GM12878 (cell line): Measurements from ENCODE around the gene SPAG6.

Source experiments
- CHD2 ChIP-seq: IDR thresholded peaks from 2 replicates; pipeline ENCODE4 v1.6.1; 2011; ENCODE audit warnings: low read depth, low read length, improper control_type of control experiment, borderline replicate concordance
- EP300 ChIP-seq, 2 experiments: fragments of 150-350 bp in 1 of 2; IDR thresholded peaks; 2 replicates each; pipeline ENCODE4 v1.6.1; 2011 to 2012; ENCODE audit warnings: low read depth in 2 of 2, low read length in 2 of 2, borderline replicate concordance in 1 of 2, improper control_type of control experiment in 1 of 2, inconsistent platforms in 1 of 2; ENCODE audit not compliant: control insufficient read depth in 1 of 2
- EZH2 ChIP-seq: IDR thresholded peaks from 2 replicates; pipeline ENCODE4 v1.6.1; 2012; ENCODE audit warnings: low read depth, mild to moderate bottlenecking, control low read depth, inconsistent platforms, low read length, borderline replicate concordance; ENCODE audit not compliant: control insufficient read depth
- MXI1 ChIP-seq: fragments of 150-350 bp; IDR thresholded peaks from 2 replicates; pipeline ENCODE4 v1.6.1; 2011; ENCODE audit warnings: low read depth, mild to moderate bottlenecking, inconsistent platforms, low read length, improper control_type of control experiment
- SMC3 ChIP-seq: IDR thresholded peaks from 2 replicates; pipeline ENCODE4 v1.6.1; 2011; ENCODE audit warnings: low read length, improper control_type of control experiment, borderline replicate concordance
- SREBF2 ChIP-seq: IDR thresholded peaks from 2 replicates; pipeline ENCODE4 v1.6.1; 2012; ENCODE audit warnings: mild to moderate bottlenecking, low read length
- USF1 ChIP-seq: IDR thresholded peaks from 2 replicates; pipeline ENCODE4 v1.6.1; 2011; ENCODE audit warnings: borderline replicate concordance, low read depth, mild to moderate bottlenecking, moderate library complexity, mixed read lengths, low read length; ENCODE audit not compliant: insufficient read depth; ENCODE audit errors: extremely low read length
- YY1 ChIP-seq: IDR thresholded peaks from 2 replicates; pipeline ENCODE4 v1.6.1; 2011; ENCODE audit warnings: low read depth, mild to moderate bottlenecking, low read length
- ZNF207 ChIP-seq: fragments of 450-650 bp; IDR thresholded peaks from 2 replicates; pipeline ENCODE4 v1.6.1; 2014; ENCODE audit warnings: antibody characterized with exemption, mild to moderate bottlenecking, borderline replicate concordance

DNA sequence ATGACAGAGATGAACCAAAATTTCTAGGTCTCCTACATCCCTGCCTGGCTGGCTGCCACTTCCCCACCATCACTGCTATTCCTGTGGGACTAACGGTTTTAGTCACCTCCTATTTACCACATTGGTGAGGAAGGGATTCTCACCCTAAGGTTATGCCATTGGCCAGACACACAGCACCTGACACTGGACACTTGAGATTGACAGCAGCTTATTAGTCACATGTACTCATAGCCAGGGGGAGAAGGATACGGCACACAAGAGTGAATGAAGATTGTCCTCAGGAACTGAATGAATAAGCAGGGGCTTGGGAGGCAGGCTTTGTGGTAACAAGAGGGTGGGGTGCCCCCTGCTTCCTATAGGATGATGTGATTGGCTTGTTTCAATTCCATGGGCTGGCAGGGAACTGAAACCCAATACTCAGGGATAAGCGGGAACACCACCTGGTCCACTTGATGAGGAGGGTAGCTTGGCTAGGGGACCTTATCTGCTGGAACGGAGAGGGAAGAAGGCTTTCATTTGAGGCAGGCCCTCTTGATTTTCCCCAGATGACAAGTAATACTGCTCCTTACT is 99.0 kb downstream of the SPAG6 start:
- TF ChIP-seq CHD2 (no peak), MXI1 (no peak), EZH2 (no peak), ZNF207 (no peak), EP300 (IDR thresholded peaks at IDR 0.05; ENCODE audit: borderline replicate concordance in 1 of 2, control insufficient read depth in 1 of 2, low read depth in 2 of 2, low read length in 2 of 2) (no peak), SREBF2 (no peak), USF1 (no peak), YY1 (no peak), SMC3 (no peak)
